AG09319 (cell line): Measurements from ENCODE around the gene MAST2.

Source experiments
- DNase-seq: peaks from one replicate; pipeline ENCODE4 v3.0.0-alpha.2; 2010; ENCODE audit warnings: low read depth; ENCODE audit errors: extremely low read depth
- CTCF ChIP-seq: IDR thresholded peaks from 2 replicates; pipeline ENCODE4 v1.5.1; 2011; ENCODE audit warnings: low read depth, mild to moderate bottlenecking, inconsistent platforms, low read length, moderate library complexity

Gene MAST2

DNA sequence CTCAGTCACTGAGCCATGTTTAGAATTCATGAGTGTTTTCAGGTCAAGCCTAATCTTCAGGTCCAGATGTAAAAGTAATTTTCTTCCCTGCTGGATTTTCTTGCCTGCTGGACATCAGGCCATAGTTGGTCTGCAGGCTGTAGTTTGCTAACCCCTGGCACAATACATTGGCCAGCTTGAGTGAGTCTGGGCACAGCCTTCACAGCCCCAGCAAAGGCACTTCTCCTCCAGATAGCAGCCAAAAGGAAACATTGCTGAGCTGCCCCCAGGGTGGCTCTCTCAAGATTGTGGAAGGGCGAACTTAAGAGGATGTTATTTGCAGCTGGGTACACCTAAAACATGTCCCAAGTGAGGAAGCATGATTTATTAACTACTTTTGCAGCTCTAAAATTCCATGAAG, 202.2 kb downstream of the MAST2 start:
- DNase-seq: no peak
- TF ChIP-seq CTCF: no peak

DNA sequence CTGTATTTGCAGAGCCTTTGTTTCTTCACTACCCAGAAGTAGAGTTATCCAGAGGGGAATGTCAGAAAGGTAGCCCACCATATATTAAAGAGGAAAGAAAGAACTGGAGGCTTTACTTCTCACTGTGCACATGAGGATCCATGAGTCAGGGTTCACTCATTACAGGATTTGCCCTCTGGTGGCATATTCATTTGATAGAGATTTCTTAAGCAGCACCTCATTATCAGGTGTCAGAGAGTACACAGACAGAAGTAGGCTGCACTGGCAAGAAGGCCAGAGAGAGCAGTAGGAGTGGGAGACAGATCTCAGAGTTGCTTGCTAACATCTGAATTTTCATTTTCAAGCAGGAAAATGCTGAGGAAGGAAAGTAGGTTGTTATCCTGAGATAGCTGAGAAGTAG, 205.2 kb downstream of the MAST2 start:
- no peak for DNase-seq
- no peak for TF ChIP-seq CTCF

DNA sequence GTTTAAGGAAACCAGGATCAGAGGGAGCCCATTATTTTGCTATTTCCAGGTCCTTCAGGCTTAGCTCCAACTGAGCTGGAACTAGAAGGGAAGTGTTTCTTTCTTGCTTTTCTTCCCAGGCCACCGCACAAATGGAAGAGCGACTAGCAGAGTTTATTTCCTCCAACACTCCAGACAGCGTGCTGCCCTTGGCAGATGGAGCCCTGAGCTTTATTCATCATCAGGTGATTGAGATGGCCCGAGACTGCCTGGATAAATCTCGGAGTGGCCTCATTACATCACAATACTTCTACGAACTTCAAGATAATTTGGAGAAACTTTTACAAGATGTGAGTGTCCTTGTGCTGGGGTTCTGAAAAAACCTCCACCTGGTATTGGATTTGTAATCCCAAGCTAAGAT, 207.2 kb downstream of the MAST2 start:
- no peak for TF ChIP-seq CTCF
- DNase-seq: no peak

DNA sequence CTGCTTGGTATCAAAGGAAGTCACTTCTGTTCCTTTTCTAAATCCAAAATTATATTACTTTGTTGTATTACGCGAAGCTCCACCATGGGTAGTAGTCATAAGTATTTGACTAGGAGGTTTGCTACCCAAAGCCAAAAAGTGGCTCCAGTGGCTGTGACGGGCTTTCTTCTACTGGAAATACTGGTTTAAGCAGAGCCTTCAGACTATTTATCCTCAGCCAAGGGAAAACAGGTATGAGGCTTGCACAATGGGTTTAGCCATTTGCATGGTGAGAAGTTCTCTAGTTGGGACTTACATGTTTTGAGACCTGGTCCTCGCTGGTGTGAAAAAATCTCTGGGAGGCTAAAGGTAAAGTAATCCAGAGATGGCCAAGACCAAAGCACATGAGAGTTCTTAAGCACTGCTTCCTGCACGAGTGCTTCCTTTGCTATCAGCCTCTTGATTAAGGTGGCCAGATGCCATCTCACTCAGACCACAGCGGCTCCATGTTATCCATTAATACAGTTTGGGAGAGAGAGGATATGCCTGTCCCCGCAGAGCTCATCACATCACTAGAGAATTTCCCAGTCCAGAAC, 207.8 kb downstream of the MAST2 start:
- TF ChIP-seq CTCF: no peak
- no peak for DNase-seq

DNA sequence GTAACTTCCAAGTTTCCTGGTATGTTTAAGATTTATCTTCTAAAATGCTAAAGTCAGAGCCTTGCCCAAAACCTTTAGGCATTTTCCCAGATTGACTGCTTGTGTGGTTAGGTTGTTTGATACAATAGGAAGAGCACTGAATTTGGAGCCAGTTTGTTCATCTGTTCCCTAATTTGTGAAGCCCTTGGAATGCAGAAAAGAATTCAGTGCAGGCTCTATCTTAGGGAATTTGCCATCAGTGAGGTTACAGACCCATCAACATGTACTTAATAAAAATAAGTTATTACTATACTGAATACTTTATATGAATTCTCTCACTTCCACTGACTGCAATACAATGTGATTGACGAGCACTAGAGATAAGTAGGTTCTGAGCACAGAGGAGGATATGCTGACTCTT, 208.8 kb downstream of the MAST2 start:
- DNase-seq: no peak
- no peak for TF ChIP-seq CTCF

DNA sequence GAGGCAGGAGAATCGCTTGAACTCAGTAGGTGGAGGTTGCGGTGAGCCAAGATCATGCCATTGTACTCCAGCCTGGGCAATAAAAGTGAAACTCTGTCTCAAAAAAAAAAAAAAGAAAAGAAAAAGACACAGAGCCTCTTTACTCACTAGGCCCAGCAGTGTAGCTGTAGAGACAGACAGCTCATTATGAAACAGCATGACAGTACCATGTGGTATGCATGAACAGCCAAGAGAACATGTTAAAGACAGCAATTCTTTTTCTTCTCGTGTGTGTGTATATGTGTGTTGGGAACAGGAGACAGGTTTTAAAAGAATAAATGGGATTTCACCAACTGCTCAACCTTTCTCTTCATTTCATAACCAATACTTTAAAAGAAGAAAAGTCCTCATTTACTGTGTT, 210.2 kb downstream of the MAST2 start:
- no peak for DNase-seq
- TF ChIP-seq CTCF: no peak

DNA sequence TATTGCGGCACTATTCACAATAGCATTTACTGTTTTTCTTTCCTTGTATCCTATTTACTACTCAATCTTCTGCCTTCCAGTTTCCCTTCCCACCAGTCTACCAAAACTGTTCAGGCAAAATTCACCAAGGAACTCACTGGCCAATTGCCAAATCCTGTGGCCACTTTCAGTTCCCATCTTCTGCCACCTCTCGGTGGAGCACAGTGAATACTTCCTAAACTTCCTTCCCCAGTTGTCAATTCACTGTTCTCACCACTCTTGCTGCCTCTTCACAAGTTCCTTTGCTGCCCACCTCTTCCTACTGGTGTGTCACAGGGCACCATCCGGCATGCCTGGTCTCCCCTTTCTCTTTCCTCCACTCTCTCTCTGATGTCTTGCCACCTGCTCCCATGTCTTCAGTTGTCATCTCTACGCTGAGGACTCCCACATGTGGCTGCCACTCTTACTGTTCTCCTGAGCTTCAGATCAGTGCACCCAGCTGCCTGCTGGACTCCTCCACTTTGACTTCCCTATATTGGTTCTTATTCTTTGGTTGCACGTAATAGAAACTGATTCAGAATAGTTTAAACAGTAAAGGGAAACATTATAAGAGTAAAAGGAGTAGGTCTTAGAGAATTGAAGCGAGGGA, 214.6 kb downstream of the MAST2 start:
- no peak for TF ChIP-seq CTCF
- DNase-seq: no peak
